GM19351 (cell line): Measurements from ENCODE around the gene C10orf71.

Experiments
- ATAC-seq: cut with Tn5 transposase; IDR thresholded peaks from one replicate; pipeline ENCODE4 v1.9.1; 2021; ENCODE audit warnings: mild to moderate bottlenecking, moderate library complexity; ENCODE audit not compliant: unreplicated experiment

C10orf71 gene

DNA sequence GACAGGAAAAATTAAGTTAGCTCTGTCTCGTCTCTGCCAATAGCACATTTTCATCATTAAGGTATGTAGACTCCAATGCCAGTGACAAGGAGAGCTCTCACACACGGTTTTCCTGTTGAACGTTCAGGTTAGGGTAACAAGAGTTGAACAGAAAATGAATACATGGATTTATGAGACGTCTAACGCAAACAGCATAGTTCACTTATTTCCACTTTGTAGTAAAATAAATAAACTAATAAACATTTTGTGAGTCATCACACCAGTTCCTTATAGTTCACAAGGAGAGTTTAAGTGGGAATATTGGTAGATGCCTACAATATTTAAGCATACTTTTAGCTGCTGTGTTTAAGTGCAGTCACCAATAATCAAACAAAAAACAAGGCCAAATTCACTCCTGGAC, 75.8 kb downstream of the C10orf71 start:
- ATAC-seq = no peak

DNA sequence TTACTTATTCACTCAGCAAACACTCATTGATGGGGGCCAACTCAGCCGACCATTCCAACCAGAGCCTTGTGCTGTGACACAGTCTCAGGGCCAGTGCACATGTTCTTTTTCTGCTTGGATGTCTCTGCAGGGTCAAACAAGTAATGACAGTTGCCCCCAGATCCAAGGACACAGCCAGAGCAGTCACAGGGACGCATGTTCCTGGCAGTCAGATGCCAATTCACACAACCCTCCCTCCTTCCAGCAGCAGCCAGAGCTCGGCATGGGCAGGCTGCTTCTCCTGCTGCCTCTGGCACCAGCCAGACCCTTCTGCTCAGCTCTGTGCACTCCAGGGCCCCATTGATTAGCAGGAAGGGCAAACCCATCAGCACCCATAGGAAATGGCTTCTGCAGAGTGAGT, 76.6 kb downstream of the C10orf71 start:
- no peak for ATAC-seq
